Left hindlimb (tissue), 1 donor: ENCODE results near the gene JARID2.
"Not testable (repeated sequence)": the region's sequence is repeated elsewhere in the genome, so short reads cannot be mapped to it uniquely, and the experiment has no call there.

Source experiments
- DNase-seq: peaks from one replicate; pipeline ENCODE4 v3.0.0-alpha.2; 2018

JARID2 gene

GRCh38 chr6:15405129-15406068, 159.5 kb downstream of the JARID2 start:
- no peak for DNase-seq

GRCh38 chr6:15406452-15406851, 160.6 kb downstream of the JARID2 start:
- DNase-seq = no peak

GRCh38 chr6:15408008-15408407, 162.1 kb downstream of the JARID2 start:
- no peak for DNase-seq

GRCh38 chr6:15408758-15409157, 162.9 kb downstream of the JARID2 start:
- DNase-seq = no peak

GRCh38 chr6:15409301-15410125, 163.6 kb downstream of the JARID2 start:
- no peak for DNase-seq

- DNase-seq = no peak
Measured at GRCh38 chr6:15410126-15410391, 164.2 kb downstream of the JARID2 start.

GRCh38 chr6:15410752-15411151, 164.9 kb downstream of the JARID2 start:
- no peak for DNase-seq

- DNase-seq = no peak
Measured at GRCh38 chr6:15411766-15412165, 165.9 kb downstream of the JARID2 start.

- no peak for DNase-seq
Measured at GRCh38 chr6:15412767-15413166, 166.9 kb downstream of the JARID2 start.

GRCh38 chr6:15413466-15414234, 167.8 kb downstream of the JARID2 start:
- no peak for DNase-seq

GRCh38 chr6:15414235-15414612, 168.4 kb downstream of the JARID2 start:
- DNase-seq = no peak

- not testable (repeated sequence) for DNase-seq
Measured at GRCh38 chr6:15415622-15416021, 169.8 kb downstream of the JARID2 start.

GRCh38 chr6:15416932-15417509, 171.2 kb downstream of the JARID2 start:
- DNase-seq = no peak

- DNase-seq = no peak
Measured at GRCh38 chr6:15417811-15418210, 171.9 kb downstream of the JARID2 start.

- DNase-seq = no peak
Measured at GRCh38 chr6:15419493-15419892, 173.6 kb downstream of the JARID2 start.

GRCh38 chr6:15420959-15421438, 175.1 kb downstream of the JARID2 start:
- no peak for DNase-seq

GRCh38 chr6:15421945-15422733, 176.3 kb downstream of the JARID2 start:
- DNase-seq = no peak

GRCh38 chr6:15423286-15423993, 177.6 kb downstream of the JARID2 start:
- no peak for DNase-seq

- no peak for DNase-seq
Measured at GRCh38 chr6:15425947-15426346, 180.1 kb downstream of the JARID2 start.

GRCh38 chr6:15426395-15426794, 180.5 kb downstream of the JARID2 start:
- no peak for DNase-seq

GRCh38 chr6:15426901-15427300, 181.0 kb downstream of the JARID2 start:
- DNase-seq = no peak
